Stimulated activated CD4-positive, alpha-beta T cell treated with anti-CD3 and anti-CD28 coated beads, Interleukin-4, amount 100 ng/mL, for 1 hour (primary cell): ENCODE measurements around the gene MLC1.
"Not testable (repeated sequence)": the region's sequence is repeated elsewhere in the genome, so short reads cannot be mapped to it uniquely, and the experiment has no call there.

Source experiments
- DNase-seq: peaks from one replicate; pipeline ENCODE4 v3.0.0-alpha.2; 2020

Gene MLC1

GRCh38 chr22:50101870-50102565 is 16.8 kb upstream of the MLC1 start:
- no peak for DNase-seq

- no peak for DNase-seq
Observed at GRCh38 chr22:50098052-50098451, 12.8 kb upstream of the MLC1 start.

- DNase-seq = no peak
Observed at GRCh38 chr22:50092342-50092741, 7.1 kb upstream of the MLC1 start.

GRCh38 chr22:50091092-50091768 is 6.0 kb upstream of the MLC1 start:
- DNase-seq = no peak

GRCh38 chr22:50090412-50090714 is 5.1 kb upstream of the MLC1 start:
- DNase-seq = no peak

GRCh38 chr22:50089682-50090411 is 4.6 kb upstream of the MLC1 start, which contains the start of gene MOV10L1:
Gene MOV10L1, plus strand, starts transcription at chr22:50090006. Its CDS starts 83 bp downstream, at chr22:50090089.
- peak; percentile 14 for DNase-seq

GRCh38 chr22:50089231-50089630 is 4.0 kb upstream of the MLC1 start:
- no peak for DNase-seq

GRCh38 chr22:50088096-50088495 is 2.9 kb upstream of the MLC1 start:
- no peak for DNase-seq

GRCh38 chr22:50087646-50088045 is 2.4 kb upstream of the MLC1 start:
- DNase-seq = no peak

GRCh38 chr22:50086975-50087374 is 1.7 kb upstream of the MLC1 start:
- not testable (repeated sequence) for DNase-seq

GRCh38 chr22:50086526-50086925 is 1.3 kb upstream of the MLC1 start:
- DNase-seq = no peak

GRCh38 chr22:50084614-50085021 is 608 bp downstream of the MLC1 start:
- no peak for DNase-seq

GRCh38 chr22:50084080-50084477 is 1.1 kb downstream of the MLC1 start:
- DNase-seq = no peak

- no peak for DNase-seq
Observed at GRCh38 chr22:50083462-50084079, 1.7 kb downstream of the MLC1 start.

GRCh38 chr22:50082961-50083461 is 2.2 kb downstream of the MLC1 start:
- DNase-seq = no peak

GRCh38 chr22:50082197-50082715 is 3.0 kb downstream of the MLC1 start:
- no peak for DNase-seq

GRCh38 chr22:50081426-50082196 is 3.6 kb downstream of the MLC1 start:
- DNase-seq = no peak

- DNase-seq = no peak
Observed at GRCh38 chr22:50080077-50080465, 5.2 kb downstream of the MLC1 start.

GRCh38 chr22:50078761-50079160 is 6.5 kb downstream of the MLC1 start:
- no peak for DNase-seq

- DNase-seq = no peak
Observed at GRCh38 chr22:50078246-50078645, 7.0 kb downstream of the MLC1 start.

- no peak for DNase-seq
Observed at GRCh38 chr22:50076646-50077535, 8.3 kb downstream of the MLC1 start.
